Kidney (tissue), 14 donors: ENCODE measurements around the gene PSG1. TPM values are rescaled to one million over a fixed set of nuclear protein-coding genes. Genes with fewer than 3 reads are reported as not detected.
"Not testable (repeated sequence)": the region's sequence is repeated elsewhere in the genome, so short reads cannot be mapped to it uniquely, and the experiment has no call there.

Experiments
- DNase-seq, 5 donors: peaks; one replicate each; pipeline ENCODE4 v3.0.0-alpha.2; 2013 to 2020
- FAIRE-seq: peaks from 2 replicates; lab custom pipeline; 2012; peaks lifted over from hg19 to GRCh38; lab: Jason Lieb, UNC
- H3K27ac ChIP-seq, 2 donors: one replicate each; pipeline ENCODE4 v1.7.0; 2013; ENCODE audit warnings: low read depth in 2 of 2, low read length in 2 of 2, inconsistent platforms in 1 of 2
- H3K27me3 ChIP-seq: one replicate; pipeline ENCODE4 v1.7.1; 2013; ENCODE audit warnings: low read length, inconsistent platforms; ENCODE audit not compliant: control insufficient read depth, insufficient read depth
- H3K36me3 ChIP-seq, 3 donors: one replicate each; pipeline versions ENCODE4 v1.7.0 to v1.7.1; 2013; ENCODE audit warnings: low read length in 3 of 3, control low read depth in 1 of 3, inconsistent platforms in 1 of 3; ENCODE audit not compliant: insufficient read depth in 3 of 3, control insufficient read depth in 2 of 3
- H3K4me1 ChIP-seq, 3 donors: one replicate each; pipeline versions ENCODE4 v1.7.0 to v1.7.1; 2013; ENCODE audit warnings: low read length in 3 of 3, inconsistent platforms in 1 of 3, low read depth in 1 of 3; ENCODE audit not compliant: control insufficient read depth in 2 of 3, insufficient read depth in 2 of 3
- H3K4me3 ChIP-seq, 3 donors: one replicate each; pipeline versions ENCODE4 v1.7.0 to v1.8.1; 2013; ENCODE audit warnings: low read length in 3 of 3, control low read depth in 1 of 3, inconsistent platforms in 1 of 3
- H3K9ac ChIP-seq, 3 donors: one replicate each; pipeline versions ENCODE4 v1.7.0 to v1.7.1; 2013; ENCODE audit warnings: low read length in 3 of 3, control low read depth in 1 of 3, inconsistent platforms in 1 of 3
- H3K9me3 ChIP-seq, 3 donors: one replicate each; pipeline versions ENCODE4 v1.7.0 to v1.7.1; 2013; ENCODE audit warnings: low read length in 3 of 3, control low read depth in 1 of 3, inconsistent platforms in 1 of 3; ENCODE audit not compliant: control insufficient read depth in 2 of 3, insufficient read depth in 1 of 3
- intact Hi-C: fragments of 100-400 bp; cut with DNase I; formaldehyde crosslinking; loops from one replicate; pipeline ENCODE4 v1.11.1; 2022
- polyA plus RNA-seq: library from polyadenylated mRNA; stranded (reverse); fragments of 350-450 nt; fragmentation: Illumina TruSeq; extraction: RNeasy Lipid Tissue Mini Kit (QIAGEN cat#74804); gene quantifications from one replicate; pipeline ENCODE4 v1.2.3, GENCODE V29; 2014; ENCODE audit warnings: low read depth, low replicate concordance; ENCODE audit not compliant: insufficient read depth
- total RNA-seq: library from RNA; stranded (reverse); fragmentation: NEBNext Ultra II Directional; extraction: Animal tissue kit (Norgen Biotek cat#: 25700); gene quantifications from one replicate; pipeline ENCODE4 v1.2.1, GENCODE V29; 2021
- TF ChIP-seq, protein P1 (sequence below): IDR thresholded peaks from 3 replicates; pipeline ENCODE4 v1.5.1; 2012; ENCODE audit warnings: mild to moderate bottlenecking, moderate library complexity, borderline replicate concordance; ENCODE audit not compliant: insufficient read depth; ENCODE audit errors: extremely low read depth
- donor health status: control.
- donor health status: control.
- donor health status: control.
- donor health status: control.
- donor health status: control.
- donor health status: DM: yes; HTN: yes; CAD: no.
- donor health status: Normal renal cell carcinoma (clear cell type).

The PSG1 gene
- total and polyA plus RNA-seq, 2 donors from 2014 or later, result not detected

DNA sequence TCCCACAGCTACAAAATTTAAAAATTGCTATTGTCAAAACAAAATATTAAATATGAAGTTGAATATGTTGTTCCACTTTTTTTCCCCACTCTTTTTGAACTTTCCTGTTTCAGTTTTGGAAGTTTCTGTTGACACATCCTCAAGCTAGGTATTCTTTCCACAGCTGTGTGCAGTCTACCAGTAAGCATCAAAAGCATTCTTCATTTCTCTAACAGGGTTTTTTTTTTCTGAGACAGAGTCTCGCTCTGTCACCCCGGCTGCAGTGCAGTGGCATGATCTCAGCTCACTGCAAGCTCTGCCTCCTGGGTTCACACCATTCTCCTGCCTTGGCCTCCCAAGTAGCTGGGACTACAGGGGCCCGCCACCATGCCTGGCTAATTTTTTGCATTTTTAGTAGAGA is 5.4 kb downstream of the PSG1 start:
- H3K9me3 ChIP-seq, DNase-seq, H3K36me3 ChIP-seq, H3K27ac ChIP-seq, FAIRE-seq, H3K9ac ChIP-seq, H3K4me1 ChIP-seq, H3K27me3 ChIP-seq, intact Hi-C loops, H3K4me3 ChIP-seq: not testable (repeated sequence)

- DNase-seq, result no peak
- no peak overlapping the region for H3K9ac ChIP-seq
- no peak overlapping the region for H3K4me3 ChIP-seq
- no peaks in the 10 kb centered on the region for H3K27me3 ChIP-seq
- no peak overlapping the region for H3K27ac ChIP-seq
- no peaks in the 10 kb centered on the region for H3K9me3 ChIP-seq
- no peaks in the 10 kb centered on the region for H3K4me1 ChIP-seq
- H3K36me3 ChIP-seq, result no peaks in the 10 kb centered on the region
- TF ChIP-seq, protein P1, sequence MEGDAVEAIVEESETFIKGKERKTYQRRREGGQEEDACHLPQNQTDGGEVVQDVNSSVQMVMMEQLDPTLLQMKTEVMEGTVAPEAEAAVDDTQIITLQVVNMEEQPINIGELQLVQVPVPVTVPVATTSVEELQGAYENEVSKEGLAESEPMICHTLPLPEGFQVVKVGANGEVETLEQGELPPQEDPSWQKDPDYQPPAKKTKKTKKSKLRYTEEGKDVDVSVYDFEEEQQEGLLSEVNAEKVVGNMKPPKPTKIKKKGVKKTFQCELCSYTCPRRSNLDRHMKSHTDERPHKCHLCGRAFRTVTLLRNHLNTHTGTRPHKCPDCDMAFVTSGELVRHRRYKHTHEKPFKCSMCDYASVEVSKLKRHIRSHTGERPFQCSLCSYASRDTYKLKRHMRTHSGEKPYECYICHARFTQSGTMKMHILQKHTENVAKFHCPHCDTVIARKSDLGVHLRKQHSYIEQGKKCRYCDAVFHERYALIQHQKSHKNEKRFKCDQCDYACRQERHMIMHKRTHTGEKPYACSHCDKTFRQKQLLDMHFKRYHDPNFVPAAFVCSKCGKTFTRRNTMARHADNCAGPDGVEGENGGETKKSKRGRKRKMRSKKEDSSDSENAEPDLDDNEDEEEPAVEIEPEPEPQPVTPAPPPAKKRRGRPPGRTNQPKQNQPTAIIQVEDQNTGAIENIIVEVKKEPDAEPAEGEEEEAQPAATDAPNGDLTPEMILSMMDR, result no peak
- intact Hi-C loops, result no loop called here
- FAIRE-seq, result no peak
These were observed 6.9 kb downstream of the PSG1 start for GRCh38 chr19:42872608-42873007.

DNA sequence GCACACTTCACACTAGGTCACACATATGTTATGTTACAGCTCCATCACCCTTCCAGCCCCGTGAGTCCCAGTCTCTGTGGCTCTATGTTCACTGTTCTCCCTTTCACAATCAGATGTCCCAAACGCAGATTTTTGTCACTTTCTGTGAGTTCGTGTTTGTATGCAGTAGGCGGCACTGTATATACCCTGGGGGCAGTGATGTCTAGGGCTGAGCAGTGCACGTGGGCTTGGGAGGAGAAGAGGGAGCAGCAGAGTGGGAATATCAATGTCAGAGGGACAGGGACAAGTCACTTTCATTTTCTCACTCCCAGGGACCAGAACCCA is 22.0 kb downstream of the PSG1 start:
- H3K9ac ChIP-seq, result no peak overlapping the region
- no peak overlapping the region for H3K27ac ChIP-seq
- no peak overlapping the region for H3K4me3 ChIP-seq
- FAIRE-seq, result no peak
- no peak for DNase-seq
- H3K27me3 ChIP-seq, result no peaks in the 10 kb centered on the region
- H3K36me3 ChIP-seq, result no peaks in the 10 kb centered on the region
- H3K4me1 ChIP-seq, result no peaks in the 10 kb centered on the region
- intact Hi-C loops, result no loop called here
- H3K9me3 ChIP-seq, result no peaks in the 10 kb centered on the region
- TF ChIP-seq, protein P1, result no peak

- H3K27me3 ChIP-seq, H3K9me3 ChIP-seq, H3K36me3 ChIP-seq, H3K9ac ChIP-seq, intact Hi-C loops, H3K4me3 ChIP-seq, FAIRE-seq, H3K27ac ChIP-seq, DNase-seq, H3K4me1 ChIP-seq: not testable (repeated sequence)
These were observed 22.5 kb downstream of the PSG1 start for GRCh38 chr19:42856866-42857543.

DNA sequence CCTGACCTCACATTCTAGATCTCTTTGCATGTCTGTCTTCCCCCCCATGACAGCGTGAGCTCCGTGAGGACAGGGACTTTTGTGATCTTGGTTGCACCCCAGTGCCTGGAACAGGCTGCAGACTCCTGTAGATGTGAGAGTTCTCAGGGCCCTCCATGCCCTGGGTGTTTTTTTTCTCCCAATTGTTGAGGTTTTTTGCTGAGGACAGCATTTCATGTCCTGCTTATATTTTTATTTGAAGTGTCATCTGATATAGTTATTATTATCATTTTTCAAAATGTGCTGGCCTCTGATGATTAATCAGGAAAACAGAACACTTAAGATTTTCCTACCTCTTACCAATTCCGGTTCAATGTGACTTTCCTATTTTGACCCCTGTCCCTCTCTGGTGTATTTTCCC is 24.8 kb downstream of the PSG1 start:
- H3K9me3 ChIP-seq, FAIRE-seq, H3K9ac ChIP-seq, H3K4me1 ChIP-seq, DNase-seq, intact Hi-C loops, H3K27me3 ChIP-seq, H3K4me3 ChIP-seq, H3K36me3 ChIP-seq, H3K27ac ChIP-seq: not testable (repeated sequence)

DNA sequence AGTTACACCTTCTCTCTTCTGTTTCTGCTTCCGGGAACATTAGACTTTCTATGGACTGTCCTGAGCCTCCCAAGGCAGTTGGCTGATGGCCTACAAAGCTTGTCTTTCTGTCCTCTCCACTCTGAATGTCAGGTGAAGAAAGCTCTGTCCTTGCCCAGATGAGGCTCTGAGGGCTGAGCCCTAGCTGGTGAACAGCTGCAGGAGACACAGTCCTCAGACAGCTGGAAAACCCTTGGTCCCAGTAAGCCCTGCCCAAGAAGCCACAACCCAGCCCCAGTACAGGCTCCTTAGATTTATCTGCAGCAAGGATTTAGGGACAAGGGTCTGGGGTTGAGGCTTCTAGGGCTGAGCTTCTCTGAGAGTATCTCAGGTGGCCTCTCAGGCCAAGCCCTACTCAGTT is 26.3 kb downstream of the PSG1 start:
- H3K4me3 ChIP-seq, DNase-seq, H3K9ac ChIP-seq, intact Hi-C loops, FAIRE-seq, H3K4me1 ChIP-seq, H3K27ac ChIP-seq, H3K9me3 ChIP-seq, H3K36me3 ChIP-seq, H3K27me3 ChIP-seq: not testable (repeated sequence)

DNA sequence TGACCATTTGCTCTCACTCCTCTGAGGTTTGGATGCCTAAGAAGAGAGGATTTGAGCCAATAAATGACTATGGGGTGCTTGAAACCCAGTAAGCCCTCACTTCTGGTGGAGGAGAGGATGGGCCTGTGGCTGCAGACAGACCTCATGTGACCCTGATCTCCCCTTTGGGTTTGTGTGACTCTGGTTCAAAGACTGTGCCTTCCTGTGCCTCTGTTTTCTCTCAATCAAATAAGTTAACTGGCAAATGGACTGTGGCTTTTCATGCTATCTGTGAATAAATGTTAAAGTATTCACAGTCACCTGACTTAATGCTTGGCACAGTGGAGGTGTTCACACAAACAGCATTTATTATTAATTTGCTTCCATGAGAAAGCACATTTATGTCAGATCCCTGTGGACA is 26.7 kb downstream of the PSG1 start:
- intact Hi-C loops, H3K4me3 ChIP-seq, DNase-seq, H3K9ac ChIP-seq, H3K27me3 ChIP-seq, H3K9me3 ChIP-seq, H3K4me1 ChIP-seq, FAIRE-seq, H3K27ac ChIP-seq, H3K36me3 ChIP-seq: not testable (repeated sequence)
